RWPE2 (cell line): Measurements from ENCODE around the gene SESTD1.

ENCODE experiments used
- ATAC-seq: fragments of 200-7000 bp; cut with Tn5 transposase; 3 replicates; pipeline ENCODE4 v1.9.1; 2021; ENCODE audit warnings: low read depth
- DNase-seq: peaks from one replicate; pipeline ENCODE4 v3.0.0-alpha.2; 2020; ENCODE audit warnings: low spot score
- H3K27ac ChIP-seq: fragments of 450-650 bp; 2 replicates; pipeline ENCODE4 v1.5.1; 2017; ENCODE audit warnings: mild to moderate bottlenecking; ENCODE audit not compliant: poor library complexity, severe bottlenecking
- H3K27me3 ChIP-seq: fragments of 250-450 bp; sonication (Bioruptor Pico); 2 replicates; pipeline ENCODE4 v1.5.1; 2021; ENCODE audit warnings: mild to moderate bottlenecking, moderate library complexity; ENCODE audit not compliant: insufficient read depth, poor library complexity, severe bottlenecking
- H3K36me3 ChIP-seq: fragments of 250-450 bp; sonication (Bioruptor Pico); 2 replicates; pipeline ENCODE4 v1.5.1; 2020; ENCODE audit warnings: low read depth, mild to moderate bottlenecking, moderate library complexity
- H3K4me1 ChIP-seq: fragments of 250-450 bp; sonication (Bioruptor Pico); 2 replicates; pipeline ENCODE4 v1.5.1; 2021; ENCODE audit warnings: mild to moderate bottlenecking, moderate library complexity; ENCODE audit not compliant: insufficient read depth, poor library complexity, severe bottlenecking
- H3K4me3 ChIP-seq: fragments of 250-450 bp; sonication (Bioruptor Pico); 2 replicates; pipeline ENCODE4 v1.5.1; 2021; ENCODE audit warnings: mild to moderate bottlenecking, moderate library complexity; ENCODE audit not compliant: severe bottlenecking
- H3K9me3 ChIP-seq: fragments of 250-450 bp; sonication (Bioruptor Pico); 2 replicates; pipeline ENCODE4 v1.5.1; 2021; ENCODE audit warnings: mild to moderate bottlenecking, moderate library complexity; ENCODE audit not compliant: severe bottlenecking
- CTCF ChIP-seq: fragments of 450-650 bp; IDR thresholded peaks from one replicate; pipeline ENCODE4 v1.5.1; 2017; ENCODE audit warnings: mild to moderate bottlenecking, moderate library complexity; ENCODE audit not compliant: poor library complexity, severe bottlenecking

The SESTD1 gene

GRCh38 chr2:179195141-179195540, 69.5 kb downstream of the SESTD1 start:
- Histone ChIP-seq H3K4me1 (no peaks in the 10 kb centered on the region), H3K27ac (no peak overlapping the region), H3K4me3 (no peak overlapping the region), H3K27me3 (no peaks in the 10 kb centered on the region), H3K36me3 (no peaks in the 10 kb centered on the region), H3K9me3 (peaks cover 2% of the 10 kb centered on the region)
- no peak for DNase-seq
- no peak for ATAC-seq
- TF ChIP-seq CTCF = no peak

GRCh38 chr2:179193759-179194394, 70.8 kb downstream of the SESTD1 start:
- Histone ChIP-seq H3K27ac (no peak overlapping the region), H3K4me3 (no peak overlapping the region), H3K36me3 (no peaks in the 10 kb centered on the region), H3K27me3 (no peaks in the 10 kb centered on the region), H3K4me1 (no peaks in the 10 kb centered on the region), H3K9me3 (peaks cover 2% of the 10 kb centered on the region)
- TF ChIP-seq CTCF = no peak
- ATAC-seq (no peak), DNase-seq (no peak)

- TF ChIP-seq CTCF = no peak
- Histone ChIP-seq H3K36me3 (no peaks in the 10 kb centered on the region), H3K4me1 (no peaks in the 10 kb centered on the region), H3K27ac (no peak overlapping the region), H3K9me3 (peaks cover 2% of the 10 kb centered on the region), H3K27me3 (no peaks in the 10 kb centered on the region), H3K4me3 (no peak overlapping the region)
- ATAC-seq (no peak), DNase-seq (no peak)
These were observed 73.5 kb downstream of the SESTD1 start for GRCh38 chr2:179191110-179191509.

GRCh38 chr2:179186126-179186525, 78.5 kb downstream of the SESTD1 start:
- no peak for ATAC-seq
- TF ChIP-seq CTCF = no peak
- no peaks in the 10 kb centered on the region for H3K9me3 ChIP-seq
- H3K4me1 ChIP-seq = no peaks in the 10 kb centered on the region
- H3K27ac ChIP-seq = no peak overlapping the region
- no peak for DNase-seq
- H3K27me3 ChIP-seq = no peaks in the 10 kb centered on the region
- no peaks in the 10 kb centered on the region for H3K36me3 ChIP-seq
- no peak overlapping the region for H3K4me3 ChIP-seq

GRCh38 chr2:179184610-179185009, 80.0 kb downstream of the SESTD1 start:
- Histone ChIP-seq H3K27me3 (no peaks in the 10 kb centered on the region), H3K36me3 (no peaks in the 10 kb centered on the region)

More at GRCh38 chr2:179184610-179185009, 80.0 kb downstream of the SESTD1 start:
- DNase-seq (no peak), ATAC-seq (no peak)
- no peak for TF ChIP-seq CTCF
- H3K4me1 ChIP-seq = no peaks in the 10 kb centered on the region
- no peak overlapping the region for H3K27ac ChIP-seq
- no peak overlapping the region for H3K4me3 ChIP-seq
- no peaks in the 10 kb centered on the region for H3K9me3 ChIP-seq
